ENCODE measurements around the gene LPGAT1.
"Not testable (repeated sequence)": the region's sequence is repeated elsewhere in the genome, so short reads cannot be mapped to it uniquely, and the experiment has no call there.

The LPGAT1 gene

DNA sequence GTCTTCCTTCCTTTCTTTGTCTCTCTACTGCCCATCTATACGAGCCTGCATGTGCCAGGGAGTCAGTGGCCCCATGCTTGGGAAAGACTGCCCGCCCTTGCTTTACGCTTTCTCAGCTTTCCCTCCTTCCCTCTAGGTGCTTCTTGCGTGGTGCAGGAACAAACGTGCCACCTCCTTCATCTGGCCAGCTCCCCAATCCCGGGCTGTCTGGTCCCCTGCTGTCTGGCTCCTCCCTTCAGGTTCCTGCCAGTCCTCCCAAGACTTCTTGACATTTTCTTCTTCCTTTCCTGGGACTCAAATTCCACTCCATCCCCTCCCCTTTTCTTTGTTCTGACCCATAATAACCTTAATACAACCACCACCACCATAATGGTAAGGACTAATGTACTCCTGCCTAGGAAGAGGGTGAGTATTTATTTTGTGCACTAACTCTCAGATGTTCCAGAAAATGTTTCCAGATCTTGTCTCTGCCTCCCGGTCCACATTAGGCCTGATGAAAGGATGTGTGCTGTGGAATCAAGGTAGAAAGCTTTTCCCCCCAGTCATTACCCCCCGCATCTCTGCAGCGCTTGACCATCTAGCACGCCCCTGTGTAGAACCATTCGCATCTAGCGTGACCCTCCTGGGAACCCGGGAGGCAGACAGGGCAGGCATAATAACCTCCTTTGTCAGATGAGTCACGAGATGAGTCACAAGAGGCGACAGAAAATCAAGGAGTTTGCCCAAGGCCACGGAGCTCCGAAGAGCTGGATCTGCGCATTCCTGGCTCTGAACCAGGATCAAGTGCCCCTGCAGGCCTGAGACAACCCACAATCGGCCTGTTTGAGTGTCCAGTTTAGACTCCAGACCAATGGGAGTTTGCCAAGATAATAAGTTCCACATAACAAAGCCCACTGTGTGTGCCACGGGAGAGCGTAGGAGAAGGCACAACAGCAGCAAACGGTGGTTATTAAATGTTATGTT is 95.1 kb downstream of the LPGAT1 start:
- no peak for DNase-seq (ENCODE audit: low spot score)

DNA sequence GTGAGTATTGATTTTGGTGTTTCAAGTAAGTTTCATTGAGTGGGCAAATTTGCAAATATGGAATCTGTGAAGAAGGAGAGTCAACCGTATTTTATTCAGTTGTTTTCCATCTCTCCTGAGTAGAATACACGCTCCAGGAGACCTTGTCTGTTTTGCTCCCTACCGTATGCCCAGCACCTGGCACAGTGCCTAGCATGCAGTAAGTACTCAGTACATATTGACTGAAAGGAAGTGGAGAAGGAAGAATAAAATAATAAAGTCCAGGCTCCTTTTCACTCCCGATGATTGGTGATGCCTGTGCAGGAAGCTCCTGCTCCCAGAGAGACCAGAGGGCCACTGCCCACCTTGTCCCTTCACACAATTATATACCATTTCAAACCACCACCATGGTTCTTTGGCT is 95.8 kb downstream of the LPGAT1 start:
- DNase-seq (ENCODE audit: low spot score) = no peak

DNA sequence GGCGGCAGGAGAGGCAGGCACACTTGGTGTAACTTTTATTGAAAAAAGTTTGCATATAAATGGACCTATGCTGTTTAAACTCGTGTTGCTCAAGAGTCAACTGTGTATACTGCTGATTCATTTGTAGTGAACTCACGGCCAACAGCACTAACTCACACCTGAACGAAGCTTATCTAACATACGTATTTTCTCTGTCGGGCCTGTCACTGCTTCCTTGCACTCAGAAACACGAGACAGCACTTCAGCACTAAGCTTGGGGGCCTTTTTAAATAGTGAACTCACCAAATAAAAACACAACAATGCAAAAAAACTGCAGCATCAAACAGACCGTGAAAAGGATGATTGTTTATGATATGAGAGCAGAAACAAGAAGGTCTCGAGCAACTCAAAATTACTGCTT is 96.2 kb downstream of the LPGAT1 start:
- no peak for DNase-seq (ENCODE audit: low spot score)

DNA sequence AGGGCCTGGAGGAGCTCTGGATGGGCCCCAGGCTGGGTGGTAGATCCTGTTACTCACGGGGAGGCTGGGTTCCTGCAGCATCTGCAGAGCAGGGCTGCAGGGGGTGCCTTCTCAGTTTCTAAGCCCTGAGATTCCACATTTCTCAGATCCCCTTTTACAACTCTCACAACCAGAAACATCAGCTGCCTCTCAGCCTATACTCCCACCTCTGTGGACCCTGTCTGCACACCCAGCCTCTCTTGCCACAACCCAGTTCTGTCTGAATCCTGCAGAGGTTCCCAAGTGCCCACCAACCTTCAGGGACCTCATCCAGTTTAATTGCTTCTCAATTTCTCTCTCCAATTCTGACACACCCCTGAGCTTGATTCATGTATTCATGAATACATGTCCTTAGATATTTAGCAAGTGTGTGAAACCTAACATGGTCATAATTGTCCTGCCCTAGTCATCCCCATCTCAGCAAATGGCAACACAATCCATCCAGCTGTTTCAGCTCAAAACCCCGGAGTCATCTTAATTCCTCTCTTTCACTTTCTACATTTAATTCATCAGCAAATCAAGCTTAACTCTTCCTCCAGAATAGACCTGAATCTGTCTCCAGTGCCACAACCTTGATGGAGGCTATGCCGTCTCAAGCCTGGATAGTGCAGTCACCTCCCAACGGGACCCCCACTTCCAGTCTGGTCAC is 98.1 kb downstream of the LPGAT1 start:
- DNase-seq (ENCODE audit: low spot score) = no peak

DNA sequence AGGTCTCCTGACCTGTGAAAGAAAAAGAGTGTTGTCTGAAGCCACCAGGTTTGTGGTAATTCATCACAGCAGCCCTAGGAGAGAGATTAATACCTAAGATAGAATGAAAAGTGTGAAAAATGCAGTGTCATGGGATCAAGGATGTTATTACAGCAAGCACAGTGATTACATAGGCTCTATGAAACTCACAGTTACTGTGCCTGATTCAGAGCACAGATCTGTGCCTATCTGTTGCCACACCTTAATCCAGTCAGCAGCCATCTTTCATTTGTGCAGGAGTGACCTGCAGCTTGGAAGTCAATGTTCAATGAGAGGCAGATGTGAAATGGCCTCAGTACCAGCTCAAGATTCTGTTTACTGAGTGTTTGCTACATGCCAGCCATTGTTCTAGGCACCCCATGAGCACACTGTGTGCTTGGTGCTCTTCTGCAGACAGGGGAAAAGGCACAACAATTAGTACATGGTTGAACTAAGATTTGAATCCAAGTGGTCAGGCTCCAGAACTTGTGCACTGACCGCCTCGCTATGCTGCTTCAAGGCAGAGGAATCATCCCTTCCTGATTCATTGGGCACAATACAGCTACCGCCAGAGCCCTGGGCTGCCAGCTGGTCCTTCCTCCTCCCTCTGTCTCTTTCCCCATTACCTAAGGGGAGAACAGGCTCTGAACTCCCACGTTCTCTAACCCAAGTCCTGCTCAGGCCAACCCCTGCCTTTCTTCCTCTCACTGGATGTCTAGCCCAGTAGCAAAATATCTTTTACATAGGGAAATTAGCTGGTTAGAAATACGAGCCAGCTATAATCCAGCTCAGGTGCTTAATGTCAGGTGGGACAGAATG is 98.9 kb downstream of the LPGAT1 start:
- no peak for DNase-seq (ENCODE audit: low spot score)

DNA sequence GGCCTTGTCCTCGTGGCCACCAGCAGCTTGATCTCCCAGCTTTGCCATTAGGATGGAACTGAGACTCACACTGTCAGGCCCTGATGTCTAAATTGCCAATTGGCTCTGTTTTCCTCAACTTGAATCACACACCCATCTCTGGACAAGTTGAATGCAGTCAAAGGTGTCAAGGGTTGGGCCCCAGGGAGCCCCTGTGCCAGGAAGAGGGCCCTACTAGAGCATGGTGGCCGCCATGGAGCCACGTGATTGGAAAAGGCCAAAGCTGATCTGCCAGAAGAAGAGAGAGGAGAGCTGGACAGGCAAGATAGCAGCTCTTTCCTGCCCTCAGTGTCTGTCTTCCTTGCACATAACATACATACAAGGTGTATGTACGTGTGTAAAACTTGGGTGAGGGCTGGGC is 100.2 kb downstream of the LPGAT1 start:
- no peak for DNase-seq (ENCODE audit: low spot score)

DNA sequence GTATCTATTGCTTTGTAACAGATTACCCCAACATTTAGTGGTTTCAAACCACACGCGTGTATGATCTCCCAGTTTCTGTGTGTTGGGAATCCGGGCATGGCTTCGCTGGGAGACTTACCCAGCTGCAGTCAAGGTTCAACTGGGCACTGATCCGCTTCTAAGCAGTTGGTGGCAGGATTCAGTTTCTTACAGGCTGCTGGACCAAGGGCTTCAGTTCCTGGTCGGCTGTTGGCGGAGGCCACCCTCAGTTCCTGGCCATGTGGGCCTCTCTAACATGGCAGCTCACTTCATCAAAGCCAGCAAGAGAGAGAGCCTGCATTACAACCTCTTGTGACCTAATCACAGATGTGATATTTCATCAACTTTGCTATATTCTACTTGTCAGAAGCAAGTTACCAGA is 101.3 kb downstream of the LPGAT1 start:
- no peak for DNase-seq (ENCODE audit: low spot score)

DNA sequence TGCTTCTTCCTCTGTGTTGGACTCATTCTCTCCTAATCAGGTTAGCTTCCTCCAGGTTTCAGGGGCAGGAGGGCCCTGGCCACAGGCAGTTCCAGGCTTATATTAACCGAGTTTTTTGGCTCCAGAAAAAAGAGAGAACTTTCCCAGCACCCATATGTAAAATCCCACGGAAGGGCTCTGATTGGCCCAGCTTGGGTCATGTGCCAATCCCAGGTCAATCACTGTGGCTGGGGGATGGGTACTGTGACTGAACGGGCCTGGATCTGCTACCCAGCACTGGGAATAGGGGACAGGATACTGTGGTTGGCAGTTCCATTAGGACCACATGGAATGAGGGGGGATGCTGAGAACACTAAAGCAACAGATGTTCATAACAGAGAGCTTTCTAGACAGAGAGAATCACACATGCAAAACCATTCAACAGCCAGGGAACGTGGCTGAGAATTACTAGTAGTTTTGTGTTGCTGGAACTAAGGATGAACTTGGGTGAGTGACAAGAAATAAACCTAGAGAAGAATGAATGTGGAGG is 104.0 kb downstream of the LPGAT1 start:
- DNase-seq (ENCODE audit: low spot score) = no peak

DNA sequence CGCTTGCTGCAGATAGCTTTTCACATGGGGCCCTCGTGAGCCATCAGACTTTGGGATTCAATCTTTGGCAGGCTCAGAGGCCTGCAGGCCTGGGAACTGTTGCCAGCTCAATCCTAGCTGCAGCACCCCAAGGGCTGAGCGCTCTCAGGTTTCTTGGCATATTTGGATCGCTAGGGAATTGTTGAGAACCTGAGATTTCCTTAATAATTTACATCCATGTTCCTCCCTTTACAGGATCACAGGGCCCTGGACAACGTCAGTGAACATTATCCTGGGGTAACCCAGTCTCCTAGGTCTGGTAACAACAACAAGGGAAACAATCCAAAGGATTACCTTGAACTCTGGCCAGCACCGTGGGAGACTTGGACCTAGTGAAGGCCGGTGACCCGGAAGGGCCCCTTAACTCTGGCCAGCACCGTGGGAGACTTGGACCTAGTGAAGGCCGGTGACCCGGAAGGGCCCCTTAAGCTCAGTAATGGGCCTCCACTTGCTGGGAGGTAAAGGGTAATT is 105.8 kb downstream of the LPGAT1 start:
- no peak for DNase-seq (ENCODE audit: low spot score)

DNA sequence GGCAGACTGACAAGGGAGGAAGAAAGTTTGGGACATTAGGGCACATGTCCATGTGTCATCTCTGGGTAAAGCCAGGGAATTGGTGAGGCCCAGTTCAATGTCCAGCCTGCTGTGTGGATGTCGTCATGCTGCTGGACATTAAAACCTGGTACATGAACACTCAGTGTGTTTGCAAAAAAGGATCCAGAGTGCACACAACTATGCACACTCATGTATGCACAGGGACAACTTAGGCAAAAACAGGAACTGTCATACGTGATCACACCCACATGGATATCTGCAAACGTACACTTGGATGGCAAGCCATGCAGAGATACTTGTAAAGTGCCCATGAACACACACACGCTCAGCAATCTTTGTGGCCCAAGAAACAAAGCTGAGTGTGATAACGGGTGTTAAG is 107.3 kb downstream of the LPGAT1 start:
- DNase-seq (ENCODE audit: low spot score) = no peak

DNA sequence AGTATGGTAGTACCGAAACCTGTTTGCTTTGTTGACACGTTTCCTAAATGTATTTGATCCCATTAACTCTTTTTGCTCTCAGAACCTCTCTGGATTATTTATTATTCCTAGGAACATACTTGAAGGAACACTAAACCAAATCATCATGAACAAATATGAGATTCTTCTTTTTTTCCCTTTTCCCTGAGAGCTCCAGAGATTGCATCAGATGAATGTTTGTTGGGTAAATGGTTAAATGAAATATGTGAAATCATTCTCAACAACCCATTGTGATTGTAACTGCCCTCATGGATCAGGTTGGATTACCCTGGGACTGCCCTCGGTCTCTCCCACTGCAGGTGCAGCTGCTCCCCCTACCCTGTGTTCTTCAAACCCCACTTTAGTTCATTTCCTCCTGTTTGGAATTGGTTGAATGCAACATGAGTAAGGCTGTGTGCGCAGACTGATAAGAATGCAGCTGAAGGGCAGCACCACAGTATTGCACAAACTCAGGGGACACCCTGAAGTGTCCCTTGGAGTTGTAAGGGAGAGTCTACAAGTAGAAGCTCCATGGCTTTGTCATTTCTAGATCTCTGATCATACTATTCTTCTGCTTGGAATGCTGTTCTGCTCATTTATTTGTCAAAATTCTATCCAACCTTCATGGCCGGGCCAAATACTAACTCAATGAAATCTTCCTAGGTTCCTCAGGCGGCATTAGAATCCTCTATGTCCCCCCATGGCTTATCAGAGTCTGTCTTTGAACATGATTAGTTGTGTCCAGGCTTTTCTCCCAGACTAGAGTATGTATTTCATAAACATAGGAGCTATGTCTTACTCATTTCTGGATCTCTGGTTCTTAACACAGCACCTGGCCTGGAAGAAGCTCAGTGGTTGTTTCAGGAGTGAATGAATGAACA is 108.0 kb downstream of the LPGAT1 start:
- no peak for DNase-seq (ENCODE audit: low spot score)

DNA sequence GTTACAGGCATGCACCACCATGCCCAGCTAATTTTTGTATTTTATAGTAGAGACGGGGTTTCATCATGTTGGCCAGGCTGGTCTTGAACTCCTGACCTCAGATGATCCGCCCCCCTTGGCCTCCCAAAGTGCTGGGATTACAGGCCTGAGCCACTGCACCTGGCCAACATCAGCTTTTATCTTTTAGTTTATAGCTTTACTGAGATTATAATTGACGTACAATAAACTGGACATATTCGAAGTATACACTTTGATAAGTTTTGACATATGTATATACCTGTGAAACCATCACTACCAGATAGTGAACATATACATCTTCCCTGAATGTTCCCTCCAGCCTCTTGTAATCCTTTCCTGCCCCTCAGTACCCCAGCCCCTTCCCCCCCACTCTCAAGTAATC is 114.0 kb downstream of the LPGAT1 start:
- not testable (repeated sequence) for DNase-seq (ENCODE audit: low spot score)

DNA sequence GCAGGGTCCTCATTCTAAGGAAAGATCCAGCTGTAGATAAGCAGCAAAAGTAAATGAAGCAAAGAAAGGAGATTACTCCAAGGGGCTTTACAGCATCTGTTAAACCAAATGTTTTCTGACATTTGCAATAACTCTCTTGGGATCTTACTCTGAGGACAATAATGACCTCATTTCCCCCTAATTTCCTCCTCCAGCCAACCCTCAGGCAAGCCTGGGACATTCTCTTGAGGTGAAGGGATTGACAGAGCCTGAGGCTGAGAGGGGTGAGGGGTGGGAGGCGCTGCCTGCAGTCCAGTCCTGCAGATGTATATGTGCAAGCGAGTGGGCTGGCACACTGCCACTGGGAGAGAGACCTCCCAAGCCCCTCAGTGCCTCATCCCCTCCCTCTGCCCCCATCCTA is 114.6 kb downstream of the LPGAT1 start:
- DNase-seq (ENCODE audit: low spot score) = no peak

DNA sequence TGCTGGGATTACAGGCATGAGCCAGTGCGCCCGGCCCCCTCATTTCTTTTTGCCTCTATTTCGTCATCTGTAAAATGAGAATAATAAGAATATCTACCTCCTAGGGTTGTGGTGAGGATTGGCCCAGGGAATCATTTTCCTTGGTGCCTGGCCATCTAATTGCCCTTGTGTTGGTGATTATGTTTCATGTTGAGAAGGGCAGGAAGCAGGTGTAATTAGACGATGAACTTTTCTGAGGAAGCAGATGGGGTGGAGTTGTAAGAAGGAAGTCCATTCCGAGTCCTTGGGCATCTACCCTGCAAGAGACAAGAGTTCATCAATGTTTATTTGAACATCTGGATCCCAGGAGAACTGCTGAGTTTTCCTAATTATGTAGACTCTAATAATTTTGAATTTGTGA is 116.4 kb downstream of the LPGAT1 start:
- DNase-seq (ENCODE audit: low spot score) = no peak

DNA sequence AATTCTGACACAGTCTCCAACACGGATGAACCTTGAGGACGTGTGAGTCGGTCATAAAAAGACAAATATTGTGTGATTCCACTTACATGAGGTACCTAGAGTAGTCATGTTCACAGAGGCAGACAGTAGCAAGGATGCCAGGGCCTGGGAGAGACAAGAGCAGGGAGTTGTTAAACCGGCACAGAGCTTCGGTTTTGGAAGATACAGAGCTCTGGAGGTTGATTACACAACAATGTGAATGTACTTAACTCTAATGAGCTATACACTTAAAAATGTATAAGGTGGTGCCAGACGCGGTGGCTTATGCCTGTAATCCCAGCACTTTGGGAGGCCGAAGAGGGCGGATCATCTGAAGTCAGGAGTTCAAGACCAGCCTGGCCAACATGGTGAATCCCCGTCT is 117.3 kb downstream of the LPGAT1 start:
- DNase-seq (ENCODE audit: low spot score) = no peak

DNA sequence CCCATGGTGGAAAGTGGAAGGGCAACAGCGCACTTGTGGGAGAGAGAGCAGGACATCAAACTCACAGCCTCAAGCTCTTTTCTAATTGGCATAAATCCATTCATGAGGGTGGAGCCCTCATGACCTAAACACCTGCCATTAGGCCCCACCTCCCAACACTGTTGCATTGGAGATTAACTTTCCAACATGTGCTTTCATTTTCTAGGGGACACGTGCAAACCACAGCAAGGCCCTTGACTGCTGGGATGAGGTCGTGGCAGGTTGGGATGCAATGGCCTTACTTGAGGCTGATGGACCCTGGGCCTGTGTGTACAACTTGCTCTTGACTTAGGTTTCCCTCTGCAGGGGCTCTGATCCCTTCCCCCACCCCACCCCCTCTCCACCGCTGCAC is 119.3 kb downstream of the LPGAT1 start:
- DNase-seq (ENCODE audit: low spot score) = no peak

DNA sequence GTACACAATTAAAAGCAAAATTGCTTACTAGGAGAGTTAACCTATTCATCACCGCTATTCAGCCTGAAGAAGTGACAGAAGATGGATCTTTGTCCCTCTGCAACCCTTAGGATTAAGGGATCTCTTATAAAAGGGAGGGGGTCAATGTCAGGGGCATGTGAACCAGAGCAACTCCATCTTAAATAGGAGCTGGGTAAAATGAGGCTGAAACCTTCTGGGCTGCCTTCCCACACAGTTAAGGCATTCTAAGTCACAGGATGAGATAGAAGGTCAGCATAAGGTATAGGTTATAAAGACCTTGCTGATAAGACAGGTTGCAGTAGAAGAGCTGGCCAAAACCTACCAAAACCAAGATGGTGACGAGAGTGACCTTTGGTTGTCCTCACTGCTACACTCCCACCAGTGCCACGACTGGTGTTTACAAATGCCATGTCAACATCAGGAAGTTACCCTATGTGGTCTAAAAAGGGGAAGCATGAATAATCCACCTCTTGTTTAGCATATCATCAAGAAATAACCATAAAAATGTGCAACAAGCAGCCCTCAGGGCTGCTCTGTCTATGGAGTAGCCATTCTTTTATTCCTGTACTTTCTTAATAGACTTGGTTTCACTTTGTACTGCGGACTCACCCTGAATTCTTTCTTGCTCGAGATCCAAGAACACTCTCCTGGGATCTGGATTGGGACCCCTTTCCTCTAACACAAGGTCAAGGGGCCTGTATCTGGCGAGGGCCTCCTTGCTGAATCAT is 119.8 kb downstream of the LPGAT1 start:
- no peak for DNase-seq (ENCODE audit: low spot score)

DNA sequence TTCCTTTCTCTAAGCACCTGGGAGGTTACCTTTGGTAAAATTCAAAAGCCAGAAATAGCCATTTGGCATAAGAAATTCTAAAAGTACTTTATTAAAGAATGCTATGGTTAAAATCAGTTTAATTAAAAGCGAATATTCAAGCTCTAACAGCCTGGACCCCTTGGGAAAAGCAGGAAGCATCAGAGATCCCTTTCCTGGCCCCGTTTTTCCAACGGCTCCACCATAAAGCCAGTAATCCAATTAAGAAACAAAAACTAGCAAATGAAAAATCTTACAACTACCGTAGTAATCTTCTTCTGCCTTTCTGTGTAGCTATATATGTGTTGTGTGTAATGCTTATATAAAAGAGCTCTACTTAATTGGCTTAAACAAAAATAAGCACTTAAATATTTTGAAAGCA is 121.6 kb downstream of the LPGAT1 start:
- DNase-seq (ENCODE audit: low spot score) = no peak

DNA sequence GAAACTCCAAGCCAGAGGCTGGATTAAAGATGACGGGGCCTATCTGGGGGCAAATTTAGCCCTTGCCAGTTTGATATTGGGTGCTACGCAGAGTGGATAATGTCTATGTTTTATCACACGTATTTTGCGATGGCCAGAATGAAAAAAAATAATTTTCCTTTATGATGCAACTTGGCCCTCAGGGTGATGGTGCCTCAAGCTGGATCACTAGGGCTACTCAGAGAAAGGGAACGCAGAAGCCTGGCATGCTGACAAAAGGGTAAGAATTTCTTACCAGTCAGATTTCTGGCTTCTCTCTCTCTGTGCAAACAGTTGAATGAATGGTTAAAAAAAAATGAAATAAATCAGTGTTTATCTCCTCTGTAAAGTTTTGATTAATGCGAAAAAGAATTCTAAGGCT is 122.6 kb downstream of the LPGAT1 start:
- no peak for DNase-seq (ENCODE audit: low spot score)

DNA sequence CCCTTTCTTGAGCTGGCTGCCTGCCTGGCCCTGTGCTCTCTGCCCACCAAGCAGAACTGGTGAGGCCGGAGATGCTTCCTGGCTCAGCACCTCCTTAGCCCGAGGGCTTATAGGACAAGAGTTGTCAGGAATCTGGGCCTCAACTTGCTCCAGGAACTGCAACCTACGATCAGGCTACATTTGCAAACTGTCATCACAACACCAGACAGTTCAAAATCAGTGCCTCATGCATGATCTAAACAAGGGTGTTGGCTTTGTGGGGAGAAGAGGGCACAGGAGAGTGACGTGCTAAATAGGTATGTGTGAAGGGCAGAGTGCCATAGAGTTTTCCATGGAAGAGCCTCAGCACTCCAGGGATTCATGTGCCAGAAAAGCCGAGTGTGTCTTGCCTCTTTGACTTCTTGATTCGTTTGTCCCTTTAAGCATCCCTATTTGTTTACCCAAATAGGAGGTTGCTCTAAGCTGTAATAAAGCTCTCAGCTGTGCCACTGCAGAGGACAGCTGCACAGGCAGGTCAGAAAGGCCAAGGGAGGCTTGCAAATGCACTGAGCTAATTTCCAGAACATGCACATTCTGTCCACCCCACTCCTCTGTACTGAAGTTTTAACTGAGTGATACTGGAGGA is 125.0 kb downstream of the LPGAT1 start:
- DNase-seq (ENCODE audit: low spot score) = no peak
